ENCODE measurements around the gene MORC4. TPM values are rescaled to one million over a fixed set of nuclear protein-coding genes. Genes with fewer than 3 reads are reported as not detected.
A peak's percentile ranks its signal among the peaks of the same experiment; 100 is the strongest.

The MORC4 gene
- polyA plus RNA-seq, 2 of the 4 experiments (the other 2 are of a cell fraction): 75.7 to 98.2 TPM

GRCh38 chrX:106921637-106922036 lies 78.4 kb downstream of the MORC4 start:
- no peak overlapping the region for H3K4me3 ChIP-seq
- DNase-seq (ENCODE audit: low read depth in 1 of 2, low spot score in 1 of 2) (no peak), ATAC-seq (no peak), FAIRE-seq (no peak)
- no peak for TF ChIP-seq CHD4 (IDR thresholded peaks at IDR 0.05; ENCODE audit: borderline replicate concordance)
- H3K4me1 ChIP-seq: peaks cover 58% of the 10 kb centered on the region
- H3K27ac ChIP-seq: peak overlapping the region; percentile 92
- WGBS (ENCODE audit: missing lambda C conversion rate): 87% methylated on average over 2 of the region's 2 CpGs
- no peaks in the 10 kb centered on the region; the same call in 2 of the 3 replicates for H3K9me3 ChIP-seq
- no peak overlapping the region for H3K4me2 ChIP-seq
- ChIA-PET POLR2A (no interaction called here), CTCF (interaction anchor here (0.6 to 2.2 kb wide), 8 partner anchors 9 to 78 kb away, joined by 3 to 8 read pairs (median 4); no protein-coding TSS in a partner anchor)

- CTCF ChIA-PET: interaction anchor here (0.6 to 1.5 kb wide), 6 partner anchors 13 to 79 kb away, joined by 3 to 7 read pairs (median 4); no protein-coding TSS in a partner anchor
- POLR2A ChIA-PET: no interaction called here
- ATAC-seq: peak in 1 of 2 experiments; percentile 32; a peak in 1 of 6 replicates
- H3K4me1 ChIP-seq: peaks cover 66% of the 10 kb centered on the region
- 65% methylated on average over 2 of the region's 2 CpGs for WGBS (ENCODE audit: missing lambda C conversion rate)
- peak within 1 kb of the TSS; percentile 4; the same call in 1 of the 3 replicates for H3K4me2 ChIP-seq
- no peak within 1 kb of the TSS for H3K4me3 ChIP-seq
- peak within 1 kb of the TSS; percentile 92 for H3K27ac ChIP-seq
- TF ChIP-seq HMGXB4 (CRISPR knock-in tag; IDR thresholded peaks at IDR 0.05; ENCODE audit: borderline replicate concordance): no peak
- no peak for TF ChIP-seq HOXB5 (CRISPR knock-in tag; IDR thresholded peaks at IDR 0.05)
- no peak for TF ChIP-seq NPAS2 (CRISPR knock-in tag; IDR thresholded peaks at IDR 0.05; ENCODE audit: borderline replicate concordance)
- no peak for TF ChIP-seq ZC3H11A (IDR thresholded peaks at IDR 0.05)
- TF ChIP-seq GATA3 (IDR thresholded peaks at IDR 0.05; ENCODE audit: borderline replicate concordance): no peak
- TF ChIP-seq EP300 (IDR thresholded peaks at IDR 0.05): peak in 1 of 2 experiments; percentile 29; a peak in 1 of 5 replicates
- TF ChIP-seq EHF (CRISPR knock-in tag; IDR thresholded peaks at IDR 0.05): no peak
- H3K9me3 ChIP-seq: no peaks in the 10 kb centered on the region
- DNase-seq (ENCODE audit: low read depth in 1 of 2, low spot score in 1 of 2): no peak
- FAIRE-seq: no peak
Observed at GRCh38 chrX:106919932-106920452, 80.0 kb downstream of the MORC4 start, which contains the start of gene CLDN2. Gene CLDN2 (plus strand): TSS chrX:106920402. CDS start chrX:106928229, 7,827 bp downstream.

GRCh38 chrX:106917830-106918500 lies 82.0 kb downstream of the MORC4 start:
- peak overlapping the region; percentile 92 for H3K27ac ChIP-seq
- ChIA-PET POLR2A (interaction anchor here (1.4 to 2.0 kb wide), 2 partner anchors 15 to 18 kb away, joined by 3 to 11 read pairs; no protein-coding TSS in a partner anchor), CTCF (interaction anchor here (1.3 to 1.9 kb wide), 4 partner anchors 14 to 36 kb away, joined by 3 to 7 read pairs (median 4); no protein-coding TSS in a partner anchor)
- peak; percentile 73 for TF ChIP-seq MAFK (IDR thresholded peaks at IDR 0.05; ENCODE audit: partially characterized antibody)
- TF ChIP-seq BHLHE40 (IDR thresholded peaks at IDR 0.05; ENCODE audit: low read depth, low read length): no peak
- TF ChIP-seq GATA3 (IDR thresholded peaks at IDR 0.05; ENCODE audit: borderline replicate concordance): peak; percentile 77
- no peak for TF ChIP-seq PBX3 (IDR thresholded peaks at IDR 0.05)
- TF ChIP-seq CBX8 (IDR thresholded peaks at IDR 0.05): no peak
- no peak for TF ChIP-seq CTCF (IDR thresholded peaks at IDR 0.05)
- TF ChIP-seq RFX5 (IDR thresholded peaks at IDR 0.05): no peak
- TF ChIP-seq TFCP2L1 (CRISPR knock-in tag; IDR thresholded peaks at IDR 0.05): no peak
- TF ChIP-seq HES2 (IDR thresholded peaks at IDR 0.05): no peak
- TF ChIP-seq MYC (IDR thresholded peaks at IDR 0.05; ENCODE audit: borderline replicate concordance, low read length): no peak
- no peak for TF ChIP-seq CHD2 (IDR thresholded peaks at IDR 0.05; ENCODE audit: low read length, partially characterized antibody)
- peak in 1 of 2 experiments; percentile 35; a peak in 2 of 5 replicates for TF ChIP-seq RAD21 (conservative IDR thresholded peaks at IDR 0.05 in 1 of 2, IDR thresholded peaks at IDR 0.05 in 1 of 2)
- TF ChIP-seq JUNB (IDR thresholded peaks at IDR 0.05): peak; percentile 75
- no peak for TF ChIP-seq HDAC2 (IDR thresholded peaks at IDR 0.05)
- TF ChIP-seq JUN (IDR thresholded peaks at IDR 0.05): peak; percentile 43 to 86; a peak in 4 of 5 replicates
- no peak for TF ChIP-seq ELK1 (IDR thresholded peaks at IDR 0.05; ENCODE audit: low read depth, low read length)
- TF ChIP-seq SMC3 (IDR thresholded peaks at IDR 0.05): peak; percentile 35; the same call in 2 of the 3 replicates
- no peak for TF ChIP-seq ZNF302 (CRISPR knock-in tag; IDR thresholded peaks at IDR 0.05)
- no peak for TF ChIP-seq POLR2AphosphoS2 (conservative IDR thresholded peaks at IDR 0.05; ENCODE audit: low read length)
- no peak for TF ChIP-seq NPAS2 (CRISPR knock-in tag; IDR thresholded peaks at IDR 0.05; ENCODE audit: borderline replicate concordance)
- TF ChIP-seq KDM1A (IDR thresholded peaks at IDR 0.05; ENCODE audit: low read depth): no peak

More at GRCh38 chrX:106917830-106918500, 82.0 kb downstream of the MORC4 start:
- Histone ChIP-seq H3K4me2 (peak overlapping the region; percentile 65), H3K9me3 (no peaks in the 10 kb centered on the region), H3K4me3 (no peak overlapping the region), H3K4me1 (peaks cover 70% of the 10 kb centered on the region)
- 24% methylated on average over 5 of the region's 6 CpGs for WGBS (ENCODE audit: missing lambda C conversion rate)
- peak; percentile 80 to 87 for ATAC-seq
- peak; percentile 60 to 84 for DNase-seq (ENCODE audit: low read depth in 1 of 2, low spot score in 1 of 2)
- peak; percentile 100 for FAIRE-seq
